ENCODE measurements around the gene SLC25A42.
"Not testable (repeated sequence)": the region's sequence is repeated elsewhere in the genome, so short reads cannot be mapped to it uniquely, and the experiment has no call there.

Gene SLC25A42

GRCh38 chr19:19063183-19064097 lies at the start of gene SLC25A42:
TSS of gene SLC25A42 (plus strand) at chr19:19063994. CDS start at chr19:19096125, 32,131 bp downstream.
- DNase-seq (ENCODE audit: low read depth): peak; percentile 97

GRCh38 chr19:19021115-19021514 lies 42.7 kb upstream of the SLC25A42 start:
- no peak for DNase-seq (ENCODE audit: low read depth)

GRCh38 chr19:19022380-19022961 lies 41.3 kb upstream of the SLC25A42 start:
- DNase-seq (ENCODE audit: low read depth): no peak

GRCh38 chr19:19023376-19023775 lies 40.4 kb upstream of the SLC25A42 start:
- DNase-seq (ENCODE audit: low read depth): not testable (repeated sequence)

GRCh38 chr19:19025861-19026260 lies 37.9 kb upstream of the SLC25A42 start:
- no peak for DNase-seq (ENCODE audit: low read depth)

- no peak for DNase-seq (ENCODE audit: low read depth)
These were observed 37.4 kb upstream of the SLC25A42 start for GRCh38 chr19:19026299-19026971.

GRCh38 chr19:19027228-19027627 lies 36.6 kb upstream of the SLC25A42 start:
- DNase-seq (ENCODE audit: low read depth): no peak

GRCh38 chr19:19028526-19028925 lies 35.3 kb upstream of the SLC25A42 start:
- DNase-seq (ENCODE audit: low read depth): no peak

GRCh38 chr19:19031891-19032290 lies 31.9 kb upstream of the SLC25A42 start:
- no peak for DNase-seq (ENCODE audit: low read depth)

- DNase-seq (ENCODE audit: low read depth): peak; percentile 80
These were observed 31.2 kb upstream of the SLC25A42 start for GRCh38 chr19:19032420-19033175.

- DNase-seq (ENCODE audit: low read depth): no peak
These were observed 30.7 kb upstream of the SLC25A42 start for GRCh38 chr19:19033176-19033425.

GRCh38 chr19:19033426-19034203 lies 30.2 kb upstream of the SLC25A42 start, which contains the start of the genes ARMC6 and SUGP2:
TSS of gene ARMC6 (plus strand) at chr19:19033603. CDS start at chr19:19034210, 607 bp downstream.
TSS of gene SUGP2 (minus strand) at chr19:19033517. CDS start at chr19:19031071, 2,446 bp downstream.
- peak; percentile 84 for DNase-seq (ENCODE audit: low read depth)

- peak; percentile 45 for DNase-seq (ENCODE audit: low read depth)
These were observed 29.6 kb upstream of the SLC25A42 start for GRCh38 chr19:19034204-19034624.

- DNase-seq (ENCODE audit: low read depth): no peak
These were observed 23.9 kb upstream of the SLC25A42 start for GRCh38 chr19:19039901-19040300.

GRCh38 chr19:19040417-19040816 lies 23.4 kb upstream of the SLC25A42 start:
- DNase-seq (ENCODE audit: low read depth): no peak

- DNase-seq (ENCODE audit: low read depth): no peak
These were observed 21.0 kb upstream of the SLC25A42 start for GRCh38 chr19:19042732-19043280.

- DNase-seq (ENCODE audit: low read depth): no peak
These were observed 20.3 kb upstream of the SLC25A42 start for GRCh38 chr19:19043481-19043880.

GRCh38 chr19:19043881-19044280 lies 19.9 kb upstream of the SLC25A42 start:
- DNase-seq (ENCODE audit: low read depth): no peak

- no peak for DNase-seq (ENCODE audit: low read depth)
These were observed 14.4 kb upstream of the SLC25A42 start for GRCh38 chr19:19049406-19049805.

GRCh38 chr19:19050104-19050503 lies 13.7 kb upstream of the SLC25A42 start:
- no peak for DNase-seq (ENCODE audit: low read depth)

GRCh38 chr19:19050731-19051130 lies 13.1 kb upstream of the SLC25A42 start:
- DNase-seq (ENCODE audit: low read depth): no peak

Measured in stimulated activated CD8-positive, alpha-beta memory T cell treated with anti-CD3 and anti-CD28 coated beads, Interleukin-7, amount 100 ng/mL, for 24 hours (primary cell).